WTC11 (cell line): ENCODE data around the gene COL4A1. TPM values are rescaled to one million over a fixed set of nuclear protein-coding genes. Genes with fewer than 3 reads are reported as not detected.

Source experiments
- ATAC-seq: fragments of 200-7000 bp; cut with Tn5 transposase; 2 replicates; pipeline ENCODE4 v1.10.0; 2021; ENCODE audit warnings: mild to moderate bottlenecking, moderate library complexity
- CTCF ChIA-PET: fragments of 300-600 bp; sonication (Branson Sonifier 250); formaldehyde crosslinking; loops from one replicate; lab custom pipeline; 2021; ENCODE audit warnings: antibody characterized with exemption; lab: Charles Lee
- POLR2A ChIA-PET: fragments of 350-600 bp; sonication (Branson Sonifier 250); formaldehyde crosslinking; loops from one replicate; lab custom pipeline; 2021; ENCODE audit warnings: antibody characterized with exemption; lab: Charles Lee
- DNase-seq: peaks from one replicate; pipeline ENCODE4 v3.0.0; 2021; ENCODE audit warnings: low spot score
- H3K27ac Mint-ChIP-seq: 2 replicates; pipeline ENCODE4 v1.8.0; 2021; ENCODE audit warnings: mixed read lengths
- H3K27me3 Mint-ChIP-seq: 2 replicates; pipeline ENCODE4 v1.8.0; 2021; ENCODE audit warnings: low read depth, mild to moderate bottlenecking, moderate library complexity, mixed read lengths
- H3K36me3 Mint-ChIP-seq: 2 replicates; pipeline ENCODE4 v1.8.0; 2021; ENCODE audit warnings: mixed read lengths
- H3K4me1 Mint-ChIP-seq: 2 replicates; pipeline ENCODE4 v1.8.0; 2022; ENCODE audit warnings: mixed read lengths
- H3K4me3 Mint-ChIP-seq: 2 replicates; pipeline ENCODE4 v1.8.0; 2021; ENCODE audit warnings: mild to moderate bottlenecking, moderate library complexity, mixed read lengths
- H3K9me3 Mint-ChIP-seq: 2 replicates; pipeline ENCODE4 v1.8.0; 2021; ENCODE audit warnings: mixed read lengths
- CREB1 ChIP-seq: sonication (generic); formaldehyde crosslinking; IDR thresholded peaks from 2 replicates; pipeline ENCODE4 v1.8.0; 2023; ENCODE audit warnings: mild to moderate bottlenecking, missing genetic modification reagents
- FOXJ3 ChIP-seq: sonication (generic); formaldehyde crosslinking; IDR thresholded peaks from 2 replicates; pipeline ENCODE4 v1.9.0; 2021; ENCODE audit warnings: missing genetic modification reagents, mild to moderate bottlenecking, borderline replicate concordance
- FOXK1 ChIP-seq: sonication (generic); formaldehyde crosslinking; IDR thresholded peaks from 2 replicates; pipeline ENCODE4 v1.8.0; 2022; ENCODE audit warnings: mild to moderate bottlenecking, moderate library complexity, missing genetic modification reagents
- GABPB1 ChIP-seq: sonication (generic); formaldehyde crosslinking; IDR thresholded peaks from 2 replicates; pipeline ENCODE4 v1.8.1; 2023; ENCODE audit warnings: mild to moderate bottlenecking, missing genetic modification reagents
- IRF2 ChIP-seq: sonication (generic); formaldehyde crosslinking; IDR thresholded peaks from 2 replicates; pipeline ENCODE4 v1.8.0; 2022; ENCODE audit warnings: low read depth, missing genetic modification reagents, borderline replicate concordance
- KAT7 ChIP-seq: sonication (generic); formaldehyde crosslinking; IDR thresholded peaks from 2 replicates; pipeline ENCODE4 v1.8.1; 2023; ENCODE audit warnings: missing genetic modification reagents, mild to moderate bottlenecking, borderline replicate concordance
- MYBL2 ChIP-seq: sonication (generic); formaldehyde crosslinking; IDR thresholded peaks from 2 replicates; pipeline ENCODE4 v1.8.1; 2023; ENCODE audit warnings: mild to moderate bottlenecking, moderate library complexity, missing genetic modification reagents
- NR3C1 ChIP-seq: sonication (generic); formaldehyde crosslinking; conservative IDR thresholded peaks from 2 replicates; pipeline ENCODE4 v1.8.1; 2023; ENCODE audit warnings: low read depth, mild to moderate bottlenecking, missing genetic modification reagents
- OVOL2 ChIP-seq: fragments of 250-450 bp; sonication (Bioruptor Pico); IDR thresholded peaks from 2 replicates; pipeline ENCODE4 v1.9.0; 2021; ENCODE audit warnings: mild to moderate bottlenecking, borderline replicate concordance
- PRRX2 ChIP-seq: fragments of 250-450 bp; sonication (Bioruptor Pico); IDR thresholded peaks from 2 replicates; pipeline ENCODE4 v1.8.0; 2021; ENCODE audit warnings: mild to moderate bottlenecking
- SOX15 ChIP-seq: fragments of 250-450 bp; sonication (Bioruptor Pico); IDR thresholded peaks from 2 replicates; pipeline ENCODE4 v1.9.0; 2021; ENCODE audit warnings: mild to moderate bottlenecking
- TCF7 ChIP-seq: sonication (generic); formaldehyde crosslinking; IDR thresholded peaks from 2 replicates; pipeline ENCODE4 v1.8.0; 2022; ENCODE audit warnings: mild to moderate bottlenecking, low read depth, missing genetic modification reagents, moderate library complexity
- TEAD1 ChIP-seq: sonication (generic); formaldehyde crosslinking; IDR thresholded peaks from 2 replicates; pipeline ENCODE4 v1.8.0; 2022; ENCODE audit warnings: mild to moderate bottlenecking, missing genetic modification reagents
- ZNF423 ChIP-seq: fragments of 250-450 bp; sonication (Bioruptor Pico); IDR thresholded peaks from 2 replicates; pipeline ENCODE4 v2.1.2; 2022; ENCODE audit warnings: mild to moderate bottlenecking, moderate library complexity
- total RNA-seq: library from RNA; stranded (reverse); gene quantifications from 3 replicates; pipeline ENCODE4 v1.2.3, GENCODE V29; 2021
- TF ChIP-seq, protein P1 (sequence below): sonication (generic); formaldehyde crosslinking; IDR thresholded peaks from 2 replicates; pipeline ENCODE4 v1.8.1; 2022; ENCODE audit warnings: mild to moderate bottlenecking, moderate library complexity, missing genetic modification reagents
- TF ChIP-seq, protein P2 (sequence below): sonication (generic); formaldehyde crosslinking; conservative IDR thresholded peaks from 2 replicates; pipeline ENCODE4 v1.8.1; 2023; ENCODE audit warnings: mild to moderate bottlenecking, low read depth, missing genetic modification reagents, moderate library complexity
- TF ChIP-seq, protein P3 (sequence below): sonication (generic); formaldehyde crosslinking; IDR thresholded peaks from 2 replicates; pipeline ENCODE4 v1.8.0; 2022; ENCODE audit warnings: mild to moderate bottlenecking, missing genetic modification reagents
- TF ChIP-seq, protein P4 (sequence below): fragments of 250-450 bp; sonication (Bioruptor Pico); IDR thresholded peaks from 2 replicates; pipeline ENCODE4 v1.9.0; 2021; ENCODE audit warnings: mild to moderate bottlenecking
- TF ChIP-seq, protein P5 (sequence below): sonication (generic); formaldehyde crosslinking; IDR thresholded peaks from 2 replicates; pipeline ENCODE4 v1.8.1; 2022; ENCODE audit warnings: low read depth, missing genetic modification reagents, borderline replicate concordance

Gene COL4A1
- total RNA-seq, 1 experiment from 2014 or later = 89.6 TPM

DNA sequence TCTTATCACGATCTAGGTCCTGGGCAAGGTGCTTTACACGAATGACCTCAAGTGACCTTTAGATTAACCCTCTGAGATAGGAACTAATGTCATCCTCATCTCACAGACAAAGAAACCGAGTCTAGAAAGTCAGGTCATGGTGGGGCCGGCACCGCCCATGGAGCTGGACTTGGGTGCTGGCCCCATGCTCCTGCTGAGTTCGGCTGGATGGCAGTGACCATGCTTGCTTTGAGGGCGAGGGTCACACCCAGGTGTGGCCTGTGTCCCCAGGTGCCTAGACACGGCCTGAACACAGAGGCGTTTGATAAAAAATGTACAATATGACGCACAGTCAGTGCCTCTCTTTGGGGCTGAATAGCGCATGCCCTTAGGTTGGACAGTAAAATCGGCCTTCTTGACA, 26.9 kb upstream of the COL4A1 start:
- no peaks in the 10 kb centered on the region for H3K9me3 Mint-ChIP-seq
- POLR2A ChIA-PET = no interaction called here
- CTCF ChIA-PET = no interaction called here
- TF ChIP-seq PRRX2 (CRISPR knock-in tag) (no peak), NR3C1 (CRISPR knock-in tag) (no peak), MYBL2 (CRISPR knock-in tag) (no peak), TCF7 (CRISPR knock-in tag) (no peak), CREB1 (CRISPR knock-in tag) (no peak), SOX15 (CRISPR knock-in tag) (no peak), FOXJ3 (CRISPR knock-in tag) (no peak), ZNF423 (no peak), TEAD1 (no peak), IRF2 (CRISPR knock-in tag) (no peak), KAT7 (no peak), GABPB1 (CRISPR knock-in tag) (no peak)
- TF ChIP-seq, protein P1, sequence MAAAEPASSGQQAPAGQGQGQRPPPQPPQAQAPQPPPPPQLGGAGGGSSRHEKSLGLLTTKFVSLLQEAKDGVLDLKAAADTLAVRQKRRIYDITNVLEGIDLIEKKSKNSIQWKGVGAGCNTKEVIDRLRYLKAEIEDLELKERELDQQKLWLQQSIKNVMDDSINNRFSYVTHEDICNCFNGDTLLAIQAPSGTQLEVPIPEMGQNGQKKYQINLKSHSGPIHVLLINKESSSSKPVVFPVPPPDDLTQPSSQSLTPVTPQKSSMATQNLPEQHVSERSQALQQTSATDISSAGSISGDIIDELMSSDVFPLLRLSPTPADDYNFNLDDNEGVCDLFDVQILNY (CRISPR knock-in tag) = no peak
- TF ChIP-seq, protein P2, sequence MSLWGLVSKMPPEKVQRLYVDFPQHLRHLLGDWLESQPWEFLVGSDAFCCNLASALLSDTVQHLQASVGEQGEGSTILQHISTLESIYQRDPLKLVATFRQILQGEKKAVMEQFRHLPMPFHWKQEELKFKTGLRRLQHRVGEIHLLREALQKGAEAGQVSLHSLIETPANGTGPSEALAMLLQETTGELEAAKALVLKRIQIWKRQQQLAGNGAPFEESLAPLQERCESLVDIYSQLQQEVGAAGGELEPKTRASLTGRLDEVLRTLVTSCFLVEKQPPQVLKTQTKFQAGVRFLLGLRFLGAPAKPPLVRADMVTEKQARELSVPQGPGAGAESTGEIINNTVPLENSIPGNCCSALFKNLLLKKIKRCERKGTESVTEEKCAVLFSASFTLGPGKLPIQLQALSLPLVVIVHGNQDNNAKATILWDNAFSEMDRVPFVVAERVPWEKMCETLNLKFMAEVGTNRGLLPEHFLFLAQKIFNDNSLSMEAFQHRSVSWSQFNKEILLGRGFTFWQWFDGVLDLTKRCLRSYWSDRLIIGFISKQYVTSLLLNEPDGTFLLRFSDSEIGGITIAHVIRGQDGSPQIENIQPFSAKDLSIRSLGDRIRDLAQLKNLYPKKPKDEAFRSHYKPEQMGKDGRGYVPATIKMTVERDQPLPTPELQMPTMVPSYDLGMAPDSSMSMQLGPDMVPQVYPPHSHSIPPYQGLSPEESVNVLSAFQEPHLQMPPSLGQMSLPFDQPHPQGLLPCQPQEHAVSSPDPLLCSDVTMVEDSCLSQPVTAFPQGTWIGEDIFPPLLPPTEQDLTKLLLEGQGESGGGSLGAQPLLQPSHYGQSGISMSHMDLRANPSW = no peak
- TF ChIP-seq, protein P3, sequence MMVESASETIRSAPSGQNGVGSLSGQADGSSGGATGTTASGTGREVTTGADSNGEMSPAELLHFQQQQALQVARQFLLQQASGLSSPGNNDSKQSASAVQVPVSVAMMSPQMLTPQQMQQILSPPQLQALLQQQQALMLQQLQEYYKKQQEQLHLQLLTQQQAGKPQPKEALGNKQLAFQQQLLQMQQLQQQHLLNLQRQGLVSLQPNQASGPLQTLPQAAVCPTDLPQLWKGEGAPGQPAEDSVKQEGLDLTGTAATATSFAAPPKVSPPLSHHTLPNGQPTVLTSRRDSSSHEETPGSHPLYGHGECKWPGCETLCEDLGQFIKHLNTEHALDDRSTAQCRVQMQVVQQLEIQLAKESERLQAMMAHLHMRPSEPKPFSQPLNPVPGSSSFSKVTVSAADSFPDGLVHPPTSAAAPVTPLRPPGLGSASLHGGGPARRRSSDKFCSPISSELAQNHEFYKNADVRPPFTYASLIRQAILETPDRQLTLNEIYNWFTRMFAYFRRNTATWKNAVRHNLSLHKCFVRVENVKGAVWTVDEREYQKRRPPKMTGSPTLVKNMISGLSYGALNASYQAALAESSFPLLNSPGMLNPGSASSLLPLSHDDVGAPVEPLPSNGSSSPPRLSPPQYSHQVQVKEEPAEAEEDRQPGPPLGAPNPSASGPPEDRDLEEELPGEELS (CRISPR knock-in tag) = no peak
- TF ChIP-seq, protein P4, sequence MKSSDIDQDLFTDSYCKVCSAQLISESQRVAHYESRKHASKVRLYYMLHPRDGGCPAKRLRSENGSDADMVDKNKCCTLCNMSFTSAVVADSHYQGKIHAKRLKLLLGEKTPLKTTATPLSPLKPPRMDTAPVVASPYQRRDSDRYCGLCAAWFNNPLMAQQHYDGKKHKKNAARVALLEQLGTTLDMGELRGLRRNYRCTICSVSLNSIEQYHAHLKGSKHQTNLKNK = no peak
- TF ChIP-seq, protein P5, sequence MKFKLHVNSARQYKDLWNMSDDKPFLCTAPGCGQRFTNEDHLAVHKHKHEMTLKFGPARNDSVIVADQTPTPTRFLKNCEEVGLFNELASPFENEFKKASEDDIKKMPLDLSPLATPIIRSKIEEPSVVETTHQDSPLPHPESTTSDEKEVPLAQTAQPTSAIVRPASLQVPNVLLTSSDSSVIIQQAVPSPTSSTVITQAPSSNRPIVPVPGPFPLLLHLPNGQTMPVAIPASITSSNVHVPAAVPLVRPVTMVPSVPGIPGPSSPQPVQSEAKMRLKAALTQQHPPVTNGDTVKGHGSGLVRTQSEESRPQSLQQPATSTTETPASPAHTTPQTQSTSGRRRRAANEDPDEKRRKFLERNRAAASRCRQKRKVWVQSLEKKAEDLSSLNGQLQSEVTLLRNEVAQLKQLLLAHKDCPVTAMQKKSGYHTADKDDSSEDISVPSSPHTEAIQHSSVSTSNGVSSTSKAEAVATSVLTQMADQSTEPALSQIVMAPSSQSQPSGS (CRISPR knock-in tag) = no peak
- TF ChIP-seq, all 79 proteins: peak for 0
- ATAC-seq (no peak), DNase-seq (no peak)
- Mint-ChIP-seq H3K4me1 (peaks cover 37% of the 10 kb centered on the region), H3K27ac (no peak overlapping the region), H3K36me3 (0 out of 2 replicates have a peak, but pooled peaks cover 3% of the 10 kb centered on the region), H3K27me3 (no peaks in the 10 kb centered on the region), H3K4me3 (no peak overlapping the region)

DNA sequence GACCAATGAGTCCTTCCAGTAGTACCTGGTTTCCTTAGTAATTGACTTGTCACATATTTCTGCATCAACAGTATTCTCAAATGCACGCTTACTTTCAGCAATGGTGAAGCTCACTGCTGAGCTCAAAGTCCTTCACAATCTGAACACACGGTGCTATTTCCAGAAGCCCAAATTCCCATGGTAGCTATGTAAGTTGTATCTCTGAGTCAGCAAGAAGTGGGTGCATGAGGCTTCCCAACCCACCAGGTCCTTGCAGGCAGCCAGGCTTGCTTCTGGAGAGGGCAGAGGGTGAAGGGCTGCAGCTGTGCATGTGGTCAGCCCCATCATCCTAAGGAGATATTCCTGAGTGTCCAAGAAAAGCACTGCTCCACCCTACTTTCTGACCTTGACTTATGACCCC, 25.8 kb upstream of the COL4A1 start:
- H3K4me1 Mint-ChIP-seq = peaks cover 38% of the 10 kb centered on the region
- no peaks in the 10 kb centered on the region for H3K9me3 Mint-ChIP-seq
- POLR2A ChIA-PET = no interaction called here
- no peaks in the 10 kb centered on the region for H3K27me3 Mint-ChIP-seq
- no peak overlapping the region for H3K27ac Mint-ChIP-seq
- no peak overlapping the region for H3K4me3 Mint-ChIP-seq
- TF ChIP-seq OVOL2 (CRISPR knock-in tag) (no peak), FOXK1 (CRISPR knock-in tag) (no peak)
- ATAC-seq = no peak
- DNase-seq = no peak
- CTCF ChIA-PET = no interaction called here
- 0 out of 2 replicates have a peak, but pooled peaks cover 3% of the 10 kb centered on the region for H3K36me3 Mint-ChIP-seq
